Endothelial cell of umbilical vein (primary cell): ENCODE data around the gene DCAF12. TPM values are rescaled to one million over a fixed set of nuclear protein-coding genes. Genes with fewer than 3 reads are reported as not detected.

ENCODE experiments used
- BruUV-seq: library from RNA; stranded (reverse); fragments of 400-500 nt; replicated peaks from 2 replicates; lab custom pipeline; 2021; lab: Mats Ljungman, UMichigan
- CTCF ChIA-PET: fragments of 300-600, 350-600 bp; sonication (Branson Sonifier 250); formaldehyde crosslinking; loops from one replicate; lab custom pipeline; 2021; ENCODE audit warnings: antibody characterized with exemption, inconsistent platforms; lab: Charles Lee
- POLR2A ChIA-PET: fragments of 300-600, 350-600 bp; sonication (Branson Sonifier 250); formaldehyde crosslinking; loops from one replicate; lab custom pipeline; 2021; ENCODE audit warnings: antibody characterized with exemption, inconsistent platforms; lab: Charles Lee
- DNase-seq: peaks from one replicate; pipeline ENCODE4 v3.0.0-alpha.2; 2011; ENCODE audit warnings: low read depth, low spot score
- FAIRE-seq: peaks from 2 replicates; lab custom pipeline; 2011; peaks lifted over from hg19 to GRCh38; lab: Jason Lieb, UNC
- H2AFZ ChIP-seq: 2 replicates; pipeline ENCODE4 v1.6.0; 2012; ENCODE audit warnings: low read depth, low read length, control low read depth, inconsistent platforms
- H3K27ac ChIP-seq: 2 replicates; pipeline ENCODE4 v1.5.1; 2011; ENCODE audit warnings: low read depth, mild to moderate bottlenecking, control low read depth, low read length, moderate library complexity; ENCODE audit not compliant: insufficient read depth
- H3K27me3 ChIP-seq, 2 experiments: 2 replicates each; pipeline versions ENCODE4 v1.6.0 to v1.6.1; 2011; ENCODE audit warnings: low read length in 2 of 2, mixed read lengths in 1 of 2; ENCODE audit not compliant: control insufficient read depth in 2 of 2, insufficient read depth in 2 of 2
- H3K36me3 ChIP-seq, 2 experiments: 2 replicates in 1 of 2; 3 replicates in 1 of 2; pipeline ENCODE4 v1.5.1; 2011; ENCODE audit warnings: low read length in 2 of 2, mild to moderate bottlenecking in 1 of 2, moderate library complexity in 1 of 2; ENCODE audit not compliant: control insufficient read depth in 2 of 2, insufficient read depth in 2 of 2; ENCODE audit errors: extremely low read depth in 1 of 2
- H3K4me1 ChIP-seq: 3 replicates; pipeline ENCODE4 v1.5.1; 2011; ENCODE audit warnings: mild to moderate bottlenecking, low read length; ENCODE audit not compliant: control insufficient read depth, insufficient read depth; ENCODE audit errors: extremely low read depth
- H3K4me2 ChIP-seq: 2 replicates; pipeline ENCODE4 v1.6.1; 2011; ENCODE audit warnings: low read length, control low read depth, mixed read lengths; ENCODE audit not compliant: insufficient read depth
- H3K4me3 ChIP-seq, 3 experiments: fragments of 200-600 bp in 1 of 3; sonication (generic), shearing (Covaris generic) in 1 of 3; replicated peaks in 1 of 3; 2 replicates each; pipeline ENCODE4 v1.5.1; 2011 to 2016; ENCODE audit warnings: control low read depth in 3 of 3, low read length in 3 of 3, mild to moderate bottlenecking in 2 of 3, inconsistent platforms in 1 of 3, low read depth in 1 of 3, moderate library complexity in 1 of 3; ENCODE audit not compliant: insufficient read depth in 1 of 3
- H3K79me2 ChIP-seq: 2 replicates; pipeline ENCODE4 v1.6.0; 2012; ENCODE audit warnings: low read length, inconsistent platforms; ENCODE audit not compliant: control insufficient read depth, insufficient read depth
- H3K9ac ChIP-seq: replicated peaks from 2 replicates; pipeline ENCODE3; 2011; ENCODE audit warnings: low read length, control low read depth; ENCODE audit not compliant: insufficient read depth; ENCODE audit errors: extremely low read depth
- H3K9me1 ChIP-seq: replicated peaks from 3 replicates; pipeline ENCODE4 v1.6.0; 2011; ENCODE audit warnings: mild to moderate bottlenecking, low read length; ENCODE audit not compliant: control insufficient read depth, insufficient read depth; ENCODE audit errors: extremely low read depth
- H3K9me3 ChIP-seq: replicated peaks from 2 replicates; pipeline ENCODE4 v1.5.1; 2012; ENCODE audit warnings: low read length, inconsistent platforms; ENCODE audit not compliant: control insufficient read depth, insufficient read depth
- H4K20me1 ChIP-seq: replicated peaks from 2 replicates; pipeline ENCODE3; 2011; ENCODE audit warnings: mild to moderate bottlenecking, low read length; ENCODE audit not compliant: control insufficient read depth, insufficient read depth; ENCODE audit errors: extremely low read depth
- CTCF ChIP-seq, 2 donors: IDR thresholded peaks; 1 replicate in 1 of 2; 2 replicates in 1 of 2; pipeline ENCODE4 v1.5.1; 2011; ENCODE audit warnings: low read length in 2 of 2, mild to moderate bottlenecking in 2 of 2, moderate library complexity in 2 of 2, control low read depth in 1 of 2, inconsistent platforms in 1 of 2, low read depth in 1 of 2; ENCODE audit not compliant: insufficient read depth in 1 of 2; ENCODE audit errors: extremely low read depth in 1 of 2
- EZH2 ChIP-seq: IDR thresholded peaks from 2 replicates; pipeline ENCODE4 v1.6.1; 2012; ENCODE audit warnings: borderline replicate concordance, low read depth, mild to moderate bottlenecking, moderate library complexity, low read length, inconsistent platforms; ENCODE audit not compliant: severe bottlenecking
- FOS ChIP-seq: IDR thresholded peaks from 2 replicates; pipeline ENCODE4 v1.6.1; 2011; ENCODE audit warnings: mild to moderate bottlenecking, low read length, moderate library complexity, borderline replicate concordance; ENCODE audit not compliant: insufficient read depth
- GATA2 ChIP-seq: IDR thresholded peaks from 2 replicates; pipeline ENCODE4 v1.7.0; 2011; ENCODE audit warnings: low read depth, mild to moderate bottlenecking, moderate library complexity, mixed read lengths, low read length; ENCODE audit not compliant: insufficient read length, insufficient read depth
- JUN ChIP-seq: IDR thresholded peaks from 2 replicates; pipeline ENCODE4 v1.6.1; 2011; ENCODE audit warnings: borderline replicate concordance, low read depth; ENCODE audit not compliant: insufficient read length, insufficient read depth
- MYC ChIP-seq: IDR thresholded peaks from one replicate; pipeline ENCODE4 v1.6.1; 2011; ENCODE audit warnings: mild to moderate bottlenecking, low read depth, low read length
- POLR2A ChIP-seq: IDR thresholded peaks from 2 replicates; pipeline ENCODE4 v1.6.1; 2012; ENCODE audit warnings: low read depth, mild to moderate bottlenecking, control low read depth, low read length
- POLR2AphosphoS5 ChIP-seq: IDR thresholded peaks from 2 replicates; pipeline ENCODE4 v1.6.1; 2012; ENCODE audit warnings: low read depth, mild to moderate bottlenecking, control low read depth, low read length, moderate library complexity; ENCODE audit not compliant: insufficient read depth
- dilution Hi-C: fragments of 300-500 bp; cut with MboI; formaldehyde crosslinking; loops from one replicate; pipeline ENCODE4 v1.15.0; 2019; ENCODE audit warnings: low sequenced_read_pairs; ENCODE audit not compliant: extremely low pct_ligation_motif_present
- intact Hi-C: fragments of 100-400 bp; cut with micrococcal nuclease; formaldehyde crosslinking; loops from one replicate; pipeline ENCODE4 v1.10.0; 2022
- polyA plus RNA-seq, 4 experiments: library from polyadenylated mRNA; depleted of rRNA in 3 of 4; stranded (reverse) in 3 of 4; unstranded in 1 of 4; fragments of >200 nt; gene quantifications; 2 replicates each; pipeline versions ENCODE4 v1.2.1 to v1.2.3, GENCODE V29; 2011 to 2012; ENCODE audit warnings: missing spikeins in 1 of 4
- total RNA-seq: library from RNA; stranded (reverse); gene quantifications from 2 replicates; pipeline ENCODE4 v1.2.3, GENCODE V29; 2021
- TF ChIP-seq, protein P1 (sequence below): IDR thresholded peaks from 2 replicates; pipeline ENCODE4 v1.6.1; 2011; ENCODE audit not compliant: insufficient read depth, insufficient read length

The DCAF12 gene
- total and polyA plus RNA-seq, 2 donors (not counting 3 experiments of a cell fraction or from before 2014, with no cell fraction given): 26.2 to 28.4 TPM

GRCh38 chr9:34106110-34106509 lies 20.4 kb downstream of the DCAF12 start:
- Histone ChIP-seq H3K4me2 (no peak overlapping the region), H3K36me3 (peaks cover 4 to 30% of the 10 kb centered on the region in 2 experiments), H3K9me3 (no peaks in the 10 kb centered on the region), H3K9me1 (no peaks in the 10 kb centered on the region), H3K27ac (no peak overlapping the region), H2AFZ (no peak overlapping the region), H3K27me3 (no peaks in the 10 kb centered on the region), H3K4me3 (no peak overlapping the region), H3K9ac (no peak overlapping the region), H4K20me1 (no peaks in the 10 kb centered on the region), H3K79me2 (peaks cover 9% of the 10 kb centered on the region), H3K4me1 (no peaks in the 10 kb centered on the region)
- BruUV-seq: no TSS peak
- ChIA-PET POLR2A (no interaction called here), CTCF (interaction anchor here (0.8 kb wide), 1 partner anchor 13 kb away, joined by 3 read pairs; no protein-coding TSS in a partner anchor)
- FAIRE-seq (no peak), DNase-seq (no peak)
- intact Hi-C loops: no loop called here
- dilution Hi-C loops: no loop called here
- TF ChIP-seq JUN: no peak
- TF ChIP-seq MYC: no peak
- TF ChIP-seq GATA2: no peak
- TF ChIP-seq FOS: no peak
- TF ChIP-seq POLR2A: no peak
- no peak for TF ChIP-seq EZH2
- no peak for TF ChIP-seq CTCF (IDR thresholded peaks at IDR 0.05; ENCODE audit: extremely low read depth in 1 of 2, insufficient read depth in 1 of 2, low read depth in 1 of 2, low read length in 2 of 2)
- TF ChIP-seq, protein P1, sequence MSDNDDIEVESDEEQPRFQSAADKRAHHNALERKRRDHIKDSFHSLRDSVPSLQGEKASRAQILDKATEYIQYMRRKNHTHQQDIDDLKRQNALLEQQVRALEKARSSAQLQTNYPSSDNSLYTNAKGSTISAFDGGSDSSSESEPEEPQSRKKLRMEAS: no peak
- no peak for TF ChIP-seq POLR2AphosphoS5
